Activated CD4-positive, alpha-beta T cell treated with anti-CD3 and anti-CD28 coated beads for 36 hours (primary cell): Measurements from ENCODE around the gene RPUSD1. TPM values are rescaled to one million over a fixed set of nuclear protein-coding genes. Genes with fewer than 3 reads are reported as not detected.

Source experiments
- ATAC-seq: fragments of 200-7000 bp; cut with Tn5 transposase; one replicate; pipeline ENCODE4 v1.10.0; 2021; ENCODE audit warnings: mild to moderate bottlenecking, moderate library complexity
- CTCF ChIA-PET: fragments of 350-600 bp; sonication (Branson Sonifier 250); formaldehyde crosslinking; loops from one replicate; lab custom pipeline; 2021; ENCODE audit warnings: antibody characterized with exemption; lab: Charles Lee
- POLR2A ChIA-PET: fragments of 350-600 bp; sonication (Branson Sonifier 250); formaldehyde crosslinking; loops from one replicate; lab custom pipeline; 2021; ENCODE audit warnings: antibody characterized with exemption, inconsistent platforms; lab: Charles Lee
- DNase-seq: peaks from one replicate; pipeline ENCODE4 v3.0.0-alpha.2; 2020
- H3K27ac Mint-ChIP-seq: one replicate; pipeline ENCODE4 v1.8.0; 2021; ENCODE audit warnings: mixed read lengths
- H3K27me3 Mint-ChIP-seq: one replicate; pipeline ENCODE4 v1.8.0; 2021; ENCODE audit warnings: mixed read lengths
- H3K36me3 Mint-ChIP-seq: one replicate; pipeline ENCODE4 v1.8.0; 2021; ENCODE audit warnings: low read depth, mixed read lengths
- H3K4me1 Mint-ChIP-seq: one replicate; pipeline ENCODE4 v1.8.0; 2021; ENCODE audit warnings: mixed read lengths
- H3K4me3 Mint-ChIP-seq: one replicate; pipeline ENCODE4 v1.8.0; 2021; ENCODE audit warnings: mild to moderate bottlenecking, moderate library complexity, mixed read lengths
- H3K9me3 Mint-ChIP-seq: one replicate; pipeline ENCODE4 v1.8.0; 2021; ENCODE audit warnings: low read depth, mixed read lengths
- intact Hi-C, 2 experiments: fragments of 100-400 bp; cut with DNase I in 1 of 2; cut with micrococcal nuclease in 1 of 2; formaldehyde crosslinking; loops; one replicate each; pipeline versions ENCODE4 v1.14.2 to v1.15.1; 2022 to 2024; cut with DNase I, micrococcal nuclease
- total RNA-seq, 2 experiments: library from RNA; stranded (reverse); gene quantifications; one replicate each; pipeline ENCODE4 v1.2.3, GENCODE V29; 2021

The RPUSD1 gene
- total RNA-seq, 2 experiments from 2014 or later, result 16.3 to 17.5 TPM

DNA sequence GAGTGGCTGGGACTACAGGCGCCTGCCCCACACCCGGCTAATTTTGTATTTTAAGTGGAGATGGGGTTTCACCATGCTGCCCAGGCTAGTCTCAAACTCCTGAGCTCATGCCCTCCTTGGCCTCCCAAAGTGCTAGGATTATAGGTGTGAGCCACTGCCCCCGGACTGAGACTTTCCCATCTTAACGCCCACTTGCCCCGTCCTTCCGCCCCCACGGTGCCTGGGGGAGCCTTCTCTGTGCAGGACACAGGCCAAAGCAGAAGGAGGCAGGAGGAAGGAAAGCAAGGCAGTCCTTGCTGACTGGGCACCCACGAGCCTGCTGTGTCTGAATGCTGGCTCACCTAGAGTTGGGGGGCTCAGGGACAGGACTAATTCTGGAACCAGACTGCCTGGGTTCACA, 30.0 kb upstream of the RPUSD1 start:
- ChIA-PET POLR2A (no interaction called here), CTCF (no interaction called here)
- intact Hi-C loops, result no loop called here
- Mint-ChIP-seq H3K4me3 (no peak overlapping the region), H3K9me3 (no peaks in the 10 kb centered on the region), H3K4me1 (peaks cover 13% of the 10 kb centered on the region), H3K27ac (no peak overlapping the region), H3K36me3 (no peaks in the 10 kb centered on the region), H3K27me3 (peaks cover 12% of the 10 kb centered on the region)
- ATAC-seq (no peak), DNase-seq (no peak)

DNA sequence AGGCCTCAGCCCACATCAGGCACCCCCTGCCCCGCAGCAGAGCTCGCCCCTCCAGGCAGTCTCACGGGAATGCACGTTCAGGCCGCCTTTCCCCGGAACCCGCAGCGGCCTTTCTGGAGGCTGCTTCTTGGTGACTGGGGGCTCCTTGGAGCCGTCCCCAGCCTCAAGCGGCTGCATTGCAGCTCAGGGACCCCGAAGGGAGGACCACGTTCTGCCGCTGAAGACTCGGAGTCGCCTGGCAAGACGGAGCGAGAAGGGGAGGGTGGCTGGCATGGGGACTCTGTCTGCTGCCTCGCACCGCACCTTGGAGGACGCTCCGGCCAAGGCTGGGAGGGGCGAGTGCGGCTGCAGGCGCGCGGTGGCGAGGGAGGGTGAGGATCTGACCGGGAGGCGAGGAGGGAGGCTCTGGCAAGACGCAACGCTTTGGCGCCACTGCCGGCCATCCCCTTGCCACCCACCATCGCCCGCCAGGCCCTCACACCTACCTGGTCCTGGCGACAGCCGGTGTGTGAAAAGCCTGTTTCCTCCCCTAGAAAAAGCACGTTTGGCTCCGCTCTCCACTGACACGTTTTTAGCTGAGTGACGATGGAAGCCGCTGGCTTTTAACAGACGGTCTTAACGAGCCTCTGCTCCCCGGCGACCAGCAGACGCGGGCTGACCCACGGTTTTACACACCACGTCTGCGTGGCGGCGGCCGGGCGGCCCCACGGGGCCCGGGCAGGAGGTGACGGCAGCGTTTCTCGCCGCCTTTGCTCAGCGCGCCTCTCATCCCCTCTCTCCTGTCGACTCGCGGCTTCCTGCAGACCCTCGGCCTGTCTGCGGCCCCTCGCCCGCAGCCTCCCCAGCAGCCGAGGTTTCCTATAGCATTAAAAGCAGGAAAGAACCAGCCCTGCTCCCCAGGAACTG, 29.1 kb upstream of the RPUSD1 start:
- Mint-ChIP-seq H3K27me3 (peaks cover 17% of the 10 kb centered on the region), H3K4me3 (no peak overlapping the region), H3K9me3 (no peaks in the 10 kb centered on the region), H3K4me1 (peaks cover 13% of the 10 kb centered on the region), H3K27ac (no peak overlapping the region), H3K36me3 (no peaks in the 10 kb centered on the region)
- intact Hi-C loops, result no loop called here
- ATAC-seq (no peak), DNase-seq (no peak)
- ChIA-PET POLR2A (no interaction called here), CTCF (interaction anchor here (0.6 kb wide), 1 partner anchor 75 kb away, joined by 3 read pairs; no protein-coding TSS in a partner anchor)

DNA sequence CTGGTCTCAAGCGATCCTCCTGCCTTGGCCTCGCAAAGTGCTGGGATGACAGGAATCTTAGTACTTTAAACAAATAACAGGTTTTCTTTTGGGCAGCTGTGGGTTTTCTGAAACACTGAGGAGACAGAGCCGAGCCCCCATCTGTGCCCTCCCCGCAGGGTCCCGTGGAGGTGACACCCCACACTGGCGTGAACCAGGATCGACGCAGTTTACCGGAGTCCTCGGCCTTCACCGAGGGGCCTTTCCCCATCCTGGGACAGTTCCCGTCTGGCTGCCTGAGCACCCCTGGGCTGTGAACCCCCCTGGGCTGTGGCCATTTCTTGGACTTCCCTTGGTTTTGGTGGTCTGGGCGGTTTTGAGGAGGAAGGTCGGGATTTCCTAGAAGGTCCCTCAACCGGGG, 27.7 kb upstream of the RPUSD1 start:
- CTCF ChIA-PET, result no interaction called here
- H3K9me3 Mint-ChIP-seq, result no peaks in the 10 kb centered on the region
- POLR2A ChIA-PET, result no interaction called here

DNA sequence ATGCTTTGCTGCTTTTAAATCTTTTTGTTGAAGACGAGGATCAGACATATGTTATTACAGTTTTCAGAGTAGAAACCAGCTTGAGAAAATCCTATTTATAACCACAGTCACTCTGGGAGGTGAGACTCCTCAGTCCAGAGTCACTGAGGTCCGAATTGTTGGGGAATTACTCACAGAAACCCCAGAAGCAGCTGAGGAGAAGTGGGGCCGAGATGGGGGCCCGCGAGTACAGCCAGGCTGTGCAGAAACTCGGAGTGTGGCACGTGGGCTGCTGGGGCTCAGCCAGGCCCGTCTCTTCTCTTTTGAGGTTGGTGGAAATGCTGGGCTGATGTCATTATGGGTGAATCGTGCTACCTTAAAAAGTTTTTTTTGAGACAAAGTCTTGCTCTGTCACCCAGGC, 26.8 kb upstream of the RPUSD1 start:
- H3K4me1 Mint-ChIP-seq, result peaks cover 9% of the 10 kb centered on the region
- ChIA-PET POLR2A (no interaction called here), CTCF (interaction anchor here (0.8 kb wide), 1 partner anchor 26 kb away, joined by 4 read pairs; the partner anchor contains the start of genes CHTF18 and RPUSD1)
- H3K4me3 Mint-ChIP-seq, result no peak overlapping the region
- no peak for ATAC-seq
- no peak overlapping the region for H3K27ac Mint-ChIP-seq
- intact Hi-C loops, result loop anchor here (1.0 to 5.0 kb wide), 3 partner anchors 240 to 377 kb away; no protein-coding TSS in a partner anchor
- H3K36me3 Mint-ChIP-seq, result no peaks in the 10 kb centered on the region
- H3K9me3 Mint-ChIP-seq, result no peaks in the 10 kb centered on the region
- peaks cover 17% of the 10 kb centered on the region for H3K27me3 Mint-ChIP-seq
- no peak for DNase-seq

More for the DNA sequence above, 27.7 kb upstream of the RPUSD1 start:
- intact Hi-C loops, result loop anchor here in 1 of 2 experiments (2.0 kb wide), 1 partner anchor 287 kb away; no protein-coding TSS in a partner anchor
- no peak overlapping the region for H3K4me3 Mint-ChIP-seq
- no peak overlapping the region for H3K27ac Mint-ChIP-seq
- no peak for ATAC-seq
- no peaks in the 10 kb centered on the region for H3K36me3 Mint-ChIP-seq
- no peak for DNase-seq
- H3K27me3 Mint-ChIP-seq, result peaks cover 19% of the 10 kb centered on the region
- H3K4me1 Mint-ChIP-seq, result peaks cover 13% of the 10 kb centered on the region

DNA sequence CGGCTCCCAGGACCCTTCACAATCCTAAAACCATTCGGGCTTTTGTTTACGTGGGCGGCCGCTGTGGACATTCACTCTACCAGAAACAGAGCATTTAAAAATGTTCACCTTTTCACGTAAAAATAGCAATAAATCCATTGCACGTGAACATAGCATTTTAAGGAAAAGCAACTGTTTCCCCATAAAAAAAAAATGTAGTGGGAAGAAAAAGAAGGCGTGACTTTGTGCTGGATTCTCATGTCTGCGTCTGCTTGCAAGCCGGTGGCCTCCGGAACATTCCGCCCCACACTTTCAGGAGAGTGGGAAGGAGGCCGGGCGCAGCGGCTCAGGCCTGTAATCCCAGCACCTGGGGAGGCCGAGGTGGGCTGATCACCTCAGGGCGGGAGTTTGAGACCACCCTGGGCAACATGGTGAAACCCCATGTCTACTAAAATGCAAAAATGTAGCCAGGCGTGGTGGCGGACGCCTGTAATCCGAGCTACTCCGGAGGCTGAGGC, 25.8 kb upstream of the RPUSD1 start:
- no peak overlapping the region for H3K4me3 Mint-ChIP-seq

DNA sequence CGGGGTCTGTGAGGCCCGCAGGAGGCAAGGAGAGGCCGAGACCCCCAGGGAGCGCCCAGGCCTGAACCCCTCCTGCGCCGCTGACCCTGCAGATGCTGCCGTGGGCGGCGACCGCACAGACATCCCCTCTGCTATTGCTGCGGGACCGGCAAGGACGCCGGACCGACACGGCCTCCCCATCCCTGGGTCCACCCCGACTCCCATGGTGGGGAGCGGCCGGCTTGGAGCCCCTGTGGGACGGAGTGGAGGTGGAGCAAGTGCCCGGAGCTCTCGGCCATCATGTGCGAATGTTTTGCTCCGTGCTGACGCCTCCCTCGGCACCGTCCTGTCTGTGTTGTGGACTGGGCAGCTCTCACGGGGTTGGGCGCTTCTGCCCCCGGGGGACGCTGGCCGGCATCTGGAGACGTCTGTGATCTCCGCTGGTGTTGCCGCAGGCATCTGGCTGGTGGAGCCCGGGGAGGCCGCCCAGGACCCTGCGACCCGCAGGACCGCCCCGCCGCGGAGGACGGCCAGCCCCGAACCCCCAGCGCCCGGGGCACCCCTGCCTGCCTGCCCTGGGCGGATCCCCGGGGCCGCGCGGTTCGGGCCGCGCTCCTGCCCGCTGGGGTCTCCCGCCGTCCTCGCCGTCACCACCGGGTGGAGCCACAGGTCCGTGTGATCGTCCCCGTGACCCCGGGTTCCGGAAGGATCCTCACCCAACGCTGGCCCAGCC, 25.2 kb upstream of the RPUSD1 start:
- intact Hi-C loops, result loop anchor here in 1 of 2 experiments (1.0 to 5.0 kb wide), 3 partner anchors 242 to 379 kb away; no protein-coding TSS in a partner anchor
- ATAC-seq (peak; percentile 87), DNase-seq (peak; percentile 76)
- H3K4me1 Mint-ChIP-seq, result peaks cover 4% of the 10 kb centered on the region
- CTCF ChIA-PET, result interaction anchor here (1.0 kb wide), 1 partner anchor 290 kb away, joined by 4 read pairs; no protein-coding TSS in a partner anchor
- POLR2A ChIA-PET, result no interaction called here
- no peak overlapping the region for H3K27ac Mint-ChIP-seq
- no peaks in the 10 kb centered on the region for H3K36me3 Mint-ChIP-seq
- peaks cover 15% of the 10 kb centered on the region for H3K27me3 Mint-ChIP-seq
- H3K9me3 Mint-ChIP-seq, result no peaks in the 10 kb centered on the region
- H3K4me3 Mint-ChIP-seq, result no peak overlapping the region

More for the DNA sequence above, 25.8 kb upstream of the RPUSD1 start:
- H3K4me1 Mint-ChIP-seq, result no peaks in the 10 kb centered on the region
- H3K27me3 Mint-ChIP-seq, result peaks cover 15% of the 10 kb centered on the region
- CTCF ChIA-PET, result interaction anchor here (0.6 to 1.0 kb wide), 2 partner anchors 290 to 338 kb away, joined by 3 to 4 read pairs; no protein-coding TSS in a partner anchor
- DNase-seq (no peak), ATAC-seq (no peak)
- no peaks in the 10 kb centered on the region for H3K9me3 Mint-ChIP-seq
- intact Hi-C loops, result loop anchor here (1.0 to 5.0 kb wide), 4 partner anchors 241 to 378 kb away; no protein-coding TSS in a partner anchor
- POLR2A ChIA-PET, result no interaction called here
- no peak overlapping the region for H3K27ac Mint-ChIP-seq
- no peaks in the 10 kb centered on the region for H3K36me3 Mint-ChIP-seq

DNA sequence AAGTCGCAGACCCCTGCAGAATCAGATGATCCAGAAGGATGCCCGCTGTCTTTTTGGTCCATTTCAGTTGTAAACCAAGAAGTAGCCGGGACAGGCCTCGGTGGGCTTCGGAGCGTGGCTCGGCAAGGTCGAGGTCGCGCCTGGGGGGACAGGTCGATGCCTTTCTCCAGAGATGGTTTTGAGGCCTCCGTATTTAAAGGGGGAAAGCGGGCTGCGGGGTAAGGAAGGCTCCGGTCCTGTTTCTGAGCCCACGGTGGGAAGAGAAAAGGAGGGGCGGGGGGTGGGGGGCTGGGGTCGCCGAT, 19.9 kb upstream of the RPUSD1 start:
- H3K36me3 Mint-ChIP-seq, result peaks cover 2% of the 10 kb centered on the region
- intact Hi-C loops, result loop anchor here in 1 of 2 experiments (5.0 kb wide), 2 partner anchors 164 to 281 kb away; partner anchors contain the start of genes CAPN15 and LMF1
- peak overlapping the region; percentile 96 for H3K4me3 Mint-ChIP-seq
- H3K9me3 Mint-ChIP-seq, result no peaks in the 10 kb centered on the region
- DNase-seq (no peak), ATAC-seq (no peak)
- peaks cover 8% of the 10 kb centered on the region for H3K4me1 Mint-ChIP-seq
- peak overlapping the region; percentile 95 for H3K27ac Mint-ChIP-seq
- CTCF ChIA-PET, result no interaction called here
- H3K27me3 Mint-ChIP-seq, result peaks cover 8% of the 10 kb centered on the region
- POLR2A ChIA-PET, result no interaction called here

DNA sequence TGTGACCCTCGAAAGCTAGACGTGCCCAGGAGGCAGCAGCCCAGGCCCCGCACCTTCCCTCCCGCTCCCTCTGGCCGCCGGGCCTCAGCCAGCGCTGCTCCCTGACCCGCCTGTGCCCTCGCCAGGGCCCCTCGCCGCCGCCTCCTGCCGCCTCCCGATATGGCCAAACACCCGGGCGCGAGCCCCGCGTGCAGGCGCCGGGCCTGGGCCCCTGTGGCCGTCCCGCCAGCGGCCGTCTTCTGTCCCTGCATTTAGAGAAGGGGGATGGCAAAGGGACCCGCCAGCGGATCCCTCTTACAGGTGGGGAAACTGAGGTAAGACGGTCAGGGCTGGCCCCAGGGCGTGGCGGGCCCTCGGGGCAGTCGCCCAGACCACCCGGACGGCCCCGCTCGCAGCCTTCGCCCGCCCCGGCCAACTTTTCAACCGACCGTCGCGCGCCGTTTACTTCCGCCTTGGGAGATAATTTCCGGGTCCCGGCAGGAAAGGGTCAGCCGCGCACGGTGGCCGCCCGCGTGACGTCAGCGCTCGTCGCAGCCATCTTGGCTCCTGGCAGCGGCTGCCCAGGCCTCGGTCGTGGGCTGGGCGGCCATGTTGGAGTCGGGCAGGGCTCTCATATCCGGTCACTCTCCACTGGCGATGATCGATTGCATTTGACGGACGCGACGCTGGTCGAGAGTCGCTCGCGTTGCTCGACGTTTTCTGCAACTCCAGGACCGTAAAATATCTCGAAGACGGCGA, 19.3 kb upstream of the RPUSD1 start:
- Mint-ChIP-seq H3K36me3 (peaks cover 2% of the 10 kb centered on the region), H3K9me3 (no peaks in the 10 kb centered on the region), H3K27me3 (peaks cover 4% of the 10 kb centered on the region), H3K4me3 (peak overlapping the region; percentile 96), H3K4me1 (peaks cover 8% of the 10 kb centered on the region), H3K27ac (peak overlapping the region; percentile 95)
- ChIA-PET CTCF (interaction anchor here (1.1 kb wide), 2 partner anchors 95 to 295 kb away, joined by 3 to 4 read pairs; no protein-coding TSS in a partner anchor), POLR2A (interaction anchor here (0.6 to 1.3 kb wide), 4 partner anchors 19 to 1711 kb away, joined by 3 to 5 read pairs (median 4); partner anchors contain the start of genes CHTF18, RPUSD1 and UNKL)
- peak; percentile 93 for DNase-seq
- intact Hi-C loops, result loop anchor here in 1 of 2 experiments (1.0 to 5.0 kb wide), 6 partner anchors 19 to 280 kb away; partner anchors contain the start of genes CAPN15, CHTF18, LMF1 and METTL26
- ATAC-seq, result peak; percentile 98

DNA sequence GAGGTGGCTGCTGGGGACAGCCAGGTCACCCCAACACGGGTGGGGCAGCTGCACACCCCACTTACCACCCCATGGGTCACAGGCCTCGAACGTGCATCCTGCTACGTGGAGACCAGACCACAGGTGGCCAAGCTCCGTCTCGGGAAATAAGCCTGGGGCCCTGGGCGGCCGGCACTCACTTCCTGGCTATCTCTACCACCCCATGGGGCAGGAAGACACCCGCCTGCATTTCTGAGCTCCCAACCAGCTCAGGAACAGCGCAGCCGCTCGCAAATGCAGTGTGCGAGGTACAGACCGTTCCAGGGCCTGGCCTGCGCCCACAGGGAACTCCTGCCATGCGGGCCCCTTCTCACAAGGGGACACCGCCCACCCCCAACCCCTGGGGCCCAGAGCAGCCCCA, 17.3 kb upstream of the RPUSD1 start:
- peaks cover 8% of the 10 kb centered on the region for H3K4me1 Mint-ChIP-seq
- H3K27me3 Mint-ChIP-seq, result peaks cover 2% of the 10 kb centered on the region
- no peak overlapping the region for H3K4me3 Mint-ChIP-seq
- no peak overlapping the region for H3K27ac Mint-ChIP-seq
- no peak for ATAC-seq
- intact Hi-C loops, result loop anchor here in 1 of 2 experiments (5.0 kb wide), 2 partner anchors 167 to 278 kb away; partner anchors contain the start of genes CAPN15 and LMF1
- no peaks in the 10 kb centered on the region for H3K9me3 Mint-ChIP-seq
- no peak for DNase-seq
- POLR2A ChIA-PET, result no interaction called here
- peaks cover 2% of the 10 kb centered on the region for H3K36me3 Mint-ChIP-seq
- CTCF ChIA-PET, result interaction anchor here (0.6 kb wide), 1 partner anchor 66 kb away, joined by 3 read pairs; no protein-coding TSS in a partner anchor
